Measurements from ENCODE around the gene CHST14.
A peak's percentile ranks its signal among the peaks of the same experiment; 100 is the strongest.

Gene CHST14

DNA sequence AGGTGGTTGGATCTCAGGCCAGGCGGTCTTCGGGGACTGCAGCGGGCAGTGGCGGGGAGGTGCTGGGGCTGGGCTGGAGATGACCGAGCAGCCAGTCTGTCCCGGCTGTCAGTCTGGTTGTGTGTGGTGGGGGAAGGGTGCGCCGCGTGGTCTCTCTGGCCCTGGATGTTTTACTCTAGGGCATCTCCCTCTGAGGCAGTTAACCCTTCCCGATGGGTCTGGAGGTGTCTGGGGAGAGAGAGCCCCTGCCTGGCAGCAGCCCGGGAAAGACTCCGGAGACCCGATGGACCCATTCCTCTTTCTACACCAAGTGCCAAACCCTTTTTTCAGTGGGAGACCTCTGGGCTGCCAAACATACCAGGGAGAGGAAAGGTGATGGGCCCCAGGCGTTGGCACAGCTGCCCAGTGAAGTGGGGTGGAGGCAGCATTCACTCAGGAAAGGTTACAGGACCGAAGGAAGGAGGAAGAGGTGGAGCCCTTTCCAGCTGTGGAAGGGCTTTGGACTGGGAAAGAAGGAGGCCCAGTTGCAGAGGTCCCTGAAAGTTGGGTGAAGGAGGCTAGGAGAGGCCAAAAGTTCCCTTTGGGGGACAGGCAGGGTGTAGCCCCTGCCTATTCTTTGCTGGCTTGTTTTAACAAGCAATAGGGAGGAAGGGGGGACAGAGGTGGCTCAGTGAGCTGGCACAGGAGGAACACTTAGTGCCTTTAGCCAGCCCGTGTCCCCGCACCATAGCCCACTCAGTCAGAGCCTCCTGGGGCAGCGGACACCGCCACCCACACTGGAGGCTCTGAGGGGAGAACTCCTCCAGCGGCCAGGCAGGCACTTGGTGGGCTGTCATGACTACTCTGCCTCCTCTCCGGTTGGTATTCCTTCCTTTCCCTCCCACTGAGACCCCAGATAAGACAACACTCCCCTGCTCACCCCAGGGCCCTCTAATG, 32.8 kb upstream of the CHST14 start:
- DNase-seq (ENCODE audit: low read depth), result no peak
- TF ChIP-seq, protein P1, sequence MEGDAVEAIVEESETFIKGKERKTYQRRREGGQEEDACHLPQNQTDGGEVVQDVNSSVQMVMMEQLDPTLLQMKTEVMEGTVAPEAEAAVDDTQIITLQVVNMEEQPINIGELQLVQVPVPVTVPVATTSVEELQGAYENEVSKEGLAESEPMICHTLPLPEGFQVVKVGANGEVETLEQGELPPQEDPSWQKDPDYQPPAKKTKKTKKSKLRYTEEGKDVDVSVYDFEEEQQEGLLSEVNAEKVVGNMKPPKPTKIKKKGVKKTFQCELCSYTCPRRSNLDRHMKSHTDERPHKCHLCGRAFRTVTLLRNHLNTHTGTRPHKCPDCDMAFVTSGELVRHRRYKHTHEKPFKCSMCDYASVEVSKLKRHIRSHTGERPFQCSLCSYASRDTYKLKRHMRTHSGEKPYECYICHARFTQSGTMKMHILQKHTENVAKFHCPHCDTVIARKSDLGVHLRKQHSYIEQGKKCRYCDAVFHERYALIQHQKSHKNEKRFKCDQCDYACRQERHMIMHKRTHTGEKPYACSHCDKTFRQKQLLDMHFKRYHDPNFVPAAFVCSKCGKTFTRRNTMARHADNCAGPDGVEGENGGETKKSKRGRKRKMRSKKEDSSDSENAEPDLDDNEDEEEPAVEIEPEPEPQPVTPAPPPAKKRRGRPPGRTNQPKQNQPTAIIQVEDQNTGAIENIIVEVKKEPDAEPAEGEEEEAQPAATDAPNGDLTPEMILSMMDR (conservative IDR thresholded peaks at IDR 0.05; ENCODE audit: low read depth, low read length), result no peak
- H3K4me3 ChIP-seq (ENCODE audit: low read length), result no peak overlapping the region

DNA sequence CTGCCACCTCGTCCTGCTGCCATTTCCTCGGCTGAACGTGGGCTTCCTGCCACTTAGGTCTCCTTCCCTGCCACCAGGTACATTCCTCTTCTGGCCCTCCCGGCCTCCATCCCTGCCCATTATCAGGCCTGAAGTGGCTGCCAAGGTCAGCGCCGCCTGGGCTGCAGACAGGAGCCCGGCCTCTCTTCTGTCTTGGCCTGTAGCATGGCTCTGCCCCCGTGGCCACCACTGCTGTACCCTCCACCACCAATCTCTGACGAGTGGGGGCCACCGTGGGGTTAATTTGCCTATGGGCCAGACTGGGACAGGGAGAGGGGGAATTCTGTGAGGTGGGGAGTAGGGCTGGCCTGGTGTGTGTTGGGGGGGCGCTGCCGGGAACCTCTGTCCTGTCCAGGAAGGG, 32.1 kb upstream of the CHST14 start:
- DNase-seq (ENCODE audit: low read depth), result no peak
- H3K4me3 ChIP-seq (ENCODE audit: low read length), result no peak overlapping the region

DNA sequence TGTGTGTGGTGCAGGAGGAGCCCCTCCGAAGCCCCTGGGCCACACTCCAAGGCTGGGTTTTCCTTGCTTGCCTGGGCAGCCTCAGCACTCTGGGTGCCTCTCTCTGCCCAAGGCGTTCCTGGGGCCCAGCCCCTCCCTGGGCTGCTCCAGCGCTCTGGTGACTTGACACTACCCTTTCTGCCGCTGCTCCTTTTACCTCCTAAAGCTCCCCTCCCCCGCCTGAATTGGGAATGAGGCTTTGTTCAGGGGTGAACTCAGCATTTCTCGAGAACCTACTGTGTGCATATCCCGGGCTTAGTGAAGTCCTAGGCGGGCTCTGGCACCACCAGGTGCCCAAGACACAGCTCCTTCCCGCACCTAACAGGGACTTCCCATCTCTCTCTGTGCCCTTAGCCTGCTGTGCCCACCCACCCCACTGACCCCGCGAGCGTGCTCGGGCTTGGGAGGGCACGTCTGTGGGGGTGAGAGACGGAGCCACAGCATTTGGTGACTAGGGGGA, 31.3 kb upstream of the CHST14 start:
- H3K4me3 ChIP-seq (ENCODE audit: low read length), result peak overlapping the region; percentile 57
- DNase-seq (ENCODE audit: low read depth), result no peak
- TF ChIP-seq, protein P1 (conservative IDR thresholded peaks at IDR 0.05; ENCODE audit: low read depth, low read length), result no peak

More for the DNA sequence above, 32.1 kb upstream of the CHST14 start:
- TF ChIP-seq, protein P1 (conservative IDR thresholded peaks at IDR 0.05; ENCODE audit: low read depth, low read length), result no peak

DNA sequence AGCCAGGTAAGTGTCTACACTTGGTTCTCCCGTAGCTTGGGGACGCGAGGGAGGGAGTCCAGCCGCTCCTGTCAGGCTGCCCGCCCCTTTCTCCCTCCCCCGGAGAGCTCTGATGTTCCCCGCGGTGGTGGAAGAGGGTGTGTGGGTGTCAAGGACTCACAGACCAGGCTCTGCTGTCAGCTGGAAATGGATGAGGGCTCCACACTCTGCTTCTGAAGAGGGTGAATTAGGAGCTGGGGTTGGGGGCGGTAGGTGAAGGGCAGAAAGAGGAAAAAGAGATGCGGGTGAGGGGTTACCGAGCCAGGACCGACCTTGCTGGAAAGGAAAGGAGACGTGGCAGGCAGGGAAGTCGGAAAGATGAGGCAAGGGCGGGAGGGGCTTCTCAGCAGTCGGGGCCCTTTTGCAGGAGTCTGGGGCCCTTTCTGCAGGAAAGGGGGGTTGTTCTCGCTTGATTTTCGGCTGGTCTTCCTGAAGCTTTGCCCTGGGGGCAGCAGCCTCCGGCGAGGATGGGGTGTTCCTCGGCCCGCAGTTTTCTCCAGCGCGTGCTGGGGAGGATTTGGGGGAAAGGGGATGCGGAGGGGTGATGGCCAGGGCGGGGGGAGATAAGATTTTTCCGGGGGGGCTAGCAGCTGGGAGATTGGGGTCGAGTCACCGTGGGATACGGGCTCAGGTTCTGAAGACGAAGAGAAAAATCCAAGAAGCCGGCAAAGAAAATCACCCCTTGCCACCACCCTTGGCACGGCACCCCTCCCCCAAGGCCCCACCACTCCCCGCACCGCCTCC, 30.6 kb upstream of the CHST14 start:
- TF ChIP-seq, protein P1 (conservative IDR thresholded peaks at IDR 0.05; ENCODE audit: low read depth, low read length), result no peak
- H3K4me3 ChIP-seq (ENCODE audit: low read length), result peak overlapping the region; percentile 57
- DNase-seq (ENCODE audit: low read depth), result no peak

DNA sequence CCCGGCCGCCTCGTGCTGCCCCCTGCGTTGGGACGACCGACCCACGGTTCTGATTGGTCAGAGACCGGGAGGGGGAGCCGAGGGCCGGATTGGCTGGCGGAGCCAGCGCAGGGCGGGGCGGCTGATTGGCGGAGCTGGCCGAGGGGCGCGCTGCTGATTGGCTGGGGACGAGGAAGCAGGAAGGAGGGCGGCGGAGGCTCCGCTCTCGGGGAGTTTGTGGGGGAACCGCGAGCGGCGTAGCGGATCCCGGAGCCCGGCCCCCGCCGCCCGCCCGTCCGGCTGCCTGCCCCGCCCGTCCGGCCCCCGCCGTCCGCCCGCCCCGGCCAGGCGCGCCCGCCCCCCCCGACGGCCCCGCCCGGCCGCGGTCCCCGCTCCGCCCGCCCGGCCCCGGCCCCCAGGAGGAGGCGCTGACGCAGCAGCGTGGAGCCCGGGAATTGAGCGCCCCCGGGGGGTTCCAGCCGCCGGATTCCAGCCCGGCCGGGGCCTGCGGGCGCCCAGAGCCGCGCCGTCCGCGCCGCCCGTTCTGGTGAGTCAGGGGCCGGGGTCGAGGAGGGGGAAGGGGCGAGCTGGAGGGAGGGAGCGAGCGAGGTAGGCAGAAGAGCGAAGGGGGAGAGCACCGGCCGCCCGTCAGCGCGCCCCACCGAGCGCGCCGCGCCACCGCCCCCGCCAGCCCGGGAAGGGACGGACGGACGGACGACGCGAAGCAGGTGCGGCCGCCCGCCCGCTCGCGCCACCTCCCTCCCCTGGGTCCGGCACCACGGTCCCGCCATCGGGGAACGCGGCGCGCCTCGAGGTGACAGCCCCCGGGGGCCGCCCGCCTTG, 29.8 kb upstream of the CHST14 start, which contains the start of gene BAHD1:
Gene BAHD1 (plus strand): TSS at position 211 of the 822 bp plus-strand sequence. CDS start 17,512 bp downstream, outside the sequence.
- peak; percentile 69 for DNase-seq (ENCODE audit: low read depth)
- TF ChIP-seq, protein P1 (conservative IDR thresholded peaks at IDR 0.05; ENCODE audit: low read depth, low read length), result no peak
- H3K4me3 ChIP-seq (ENCODE audit: low read length), result peak within 1 kb of the TSS; percentile 60
